Fibroblast of lung (primary cell): ENCODE results near the gene WDR44. TPM values are rescaled to one million over a fixed set of nuclear protein-coding genes. Genes with fewer than 3 reads are reported as not detected.

Experiments
- DNase-seq, 2 donors: peaks; one replicate each; pipeline versions ENCODE4 v3.0.0 to v3.0.0-alpha.2; 2010; ENCODE audit warnings: low read depth in 2 of 2
- H2AFZ ChIP-seq: 2 replicates; pipeline ENCODE4 v1.5.1; 2012; ENCODE audit warnings: low read length, control low read depth, inconsistent platforms
- H3K27ac ChIP-seq: 2 replicates; pipeline ENCODE4 v1.5.1; 2011; ENCODE audit warnings: low read length, control low read depth; ENCODE audit not compliant: insufficient read depth
- H3K27me3 ChIP-seq: 2 replicates; pipeline ENCODE4 v1.5.1; 2011; ENCODE audit warnings: mild to moderate bottlenecking, low read length; ENCODE audit not compliant: control insufficient read depth, insufficient read depth
- H3K36me3 ChIP-seq: 2 replicates; pipeline ENCODE4 v1.5.1; 2011; ENCODE audit warnings: low read length; ENCODE audit not compliant: control insufficient read depth, insufficient read depth
- H3K4me1 ChIP-seq: 2 replicates; pipeline ENCODE4 v1.5.1; 2011; ENCODE audit warnings: low read length; ENCODE audit not compliant: control insufficient read depth, insufficient read depth; ENCODE audit errors: extremely low read depth
- H3K4me2 ChIP-seq: 2 replicates; pipeline ENCODE4 v1.5.1; 2011; ENCODE audit warnings: low read length, control low read depth; ENCODE audit not compliant: insufficient read depth; ENCODE audit errors: extremely low read depth
- H3K4me3 ChIP-seq, 4 experiments: fragments of 200-600 bp in 1 of 4; sonication (generic) in 1 of 4; replicated peaks in 1 of 4; 2 replicates each; pipeline ENCODE4 v1.5.1; 2011 to 2016; ENCODE audit warnings: low read length in 4 of 4, low read depth in 3 of 4, mild to moderate bottlenecking in 3 of 4, control low read depth in 2 of 4, inconsistent platforms in 1 of 4, mixed read lengths in 1 of 4; ENCODE audit not compliant: insufficient read depth in 1 of 4; ENCODE audit errors: control extremely low read depth in 1 of 4
- H3K79me2 ChIP-seq: 2 replicates; pipeline ENCODE4 v1.5.1; 2012; ENCODE audit warnings: mild to moderate bottlenecking, low read length, inconsistent platforms; ENCODE audit not compliant: control insufficient read depth, insufficient read depth
- H3K9ac ChIP-seq: 2 replicates; pipeline ENCODE4 v1.5.1; 2011; ENCODE audit warnings: mild to moderate bottlenecking, low read length, control low read depth; ENCODE audit not compliant: insufficient read depth
- H3K9me3 ChIP-seq: 2 replicates; pipeline ENCODE4 v1.5.1; 2012; ENCODE audit warnings: low read depth, low read length; ENCODE audit not compliant: control insufficient read depth, insufficient read depth
- H4K20me1 ChIP-seq: 2 replicates; pipeline ENCODE4 v1.5.1; 2011; ENCODE audit warnings: low read length; ENCODE audit not compliant: control insufficient read depth, insufficient read depth; ENCODE audit errors: extremely low read depth
- CTCF ChIP-seq, 2 donors: IDR thresholded peaks in 1 of 2; conservative IDR thresholded peaks in 1 of 2; 1 replicate in 1 of 2; 2 replicates in 1 of 2; pipeline ENCODE4 v1.5.1; 2011 to 2012; ENCODE audit warnings: low read length in 2 of 2, control low read depth in 1 of 2, inconsistent platforms in 1 of 2, low read depth in 1 of 2, mild to moderate bottlenecking in 1 of 2
- EZH2 ChIP-seq: IDR thresholded peaks from 2 replicates; pipeline ENCODE4 v1.5.1; 2012; ENCODE audit warnings: low read length, control low read depth, mild to moderate bottlenecking; ENCODE audit errors: missing control alignments
- polyA plus RNA-seq, 2 donors: library from polyadenylated mRNA; depleted of rRNA in 1 of 2; stranded (reverse) in 1 of 2; unstranded in 1 of 2; fragments of >200 nt; gene quantifications; 2 replicates each; pipeline ENCODE4 v1.2.1, GENCODE V29; 2011 to 2012; ENCODE audit warnings: missing spikeins in 1 of 2
- total RNA-seq: library from RNA; depleted of rRNA; stranded (reverse); fragments of >200 nt; gene quantifications from 2 replicates; pipeline ENCODE4 v1.2.1, GENCODE V29; 2014

WDR44 gene
- total and polyA plus RNA-seq, 2 donors (not counting 1 experiment from before 2014, with no cell fraction given) = 15.0 to 20.6 TPM

DNA sequence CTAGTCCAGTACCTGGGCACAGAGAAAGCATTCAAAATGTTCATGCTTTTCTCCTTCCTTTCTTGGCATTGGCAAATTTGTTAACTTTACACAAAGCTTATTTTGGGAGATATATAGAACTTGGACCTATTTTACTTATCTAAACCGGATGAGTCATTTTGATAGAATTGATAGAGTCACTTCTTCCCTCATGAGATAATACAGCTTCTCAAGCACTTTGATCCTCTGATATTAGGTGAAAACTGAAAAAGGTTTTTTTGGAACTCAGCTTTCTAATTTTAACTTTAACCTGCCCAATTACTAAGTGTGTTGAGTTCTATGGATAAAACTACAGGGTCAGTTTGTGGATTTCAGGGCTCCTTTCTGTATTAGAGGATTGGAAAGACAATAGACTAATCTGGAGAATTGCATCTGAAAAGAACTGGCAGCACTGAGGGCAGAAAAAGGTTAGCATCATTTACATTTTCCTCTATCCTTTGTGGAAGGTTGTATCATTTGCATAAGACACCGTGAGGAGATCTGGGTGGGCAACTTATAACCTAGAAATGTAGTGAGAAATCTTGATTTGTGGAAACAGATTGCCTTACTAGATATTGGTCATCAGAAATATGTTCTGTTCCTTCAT is 2.4 kb downstream of the WDR44 start:
- peak overlapping the region; percentile 78 to 95 (median 80) for H3K4me3 ChIP-seq
- TF ChIP-seq EZH2 (no peak), CTCF (conservative IDR thresholded peaks at IDR 0.05 in 1 of 2, IDR thresholded peaks at IDR 0.05 in 1 of 2; ENCODE audit: low read depth in 1 of 2, low read length in 2 of 2) (no peak)
- no peak for DNase-seq
- no peaks in the 10 kb centered on the region for H3K9me3 ChIP-seq
- no peak overlapping the region for H2AFZ ChIP-seq
- no peaks in the 10 kb centered on the region for H3K36me3 ChIP-seq
- no peaks in the 10 kb centered on the region for H4K20me1 ChIP-seq
- H3K27me3 ChIP-seq = no peaks in the 10 kb centered on the region
- no peak overlapping the region for H3K27ac ChIP-seq
- no peak overlapping the region for H3K9ac ChIP-seq
- H3K4me2 ChIP-seq = peak overlapping the region; percentile 69
- H3K79me2 ChIP-seq = peaks cover 62% of the 10 kb centered on the region
- H3K4me1 ChIP-seq = peaks cover 2% of the 10 kb centered on the region

DNA sequence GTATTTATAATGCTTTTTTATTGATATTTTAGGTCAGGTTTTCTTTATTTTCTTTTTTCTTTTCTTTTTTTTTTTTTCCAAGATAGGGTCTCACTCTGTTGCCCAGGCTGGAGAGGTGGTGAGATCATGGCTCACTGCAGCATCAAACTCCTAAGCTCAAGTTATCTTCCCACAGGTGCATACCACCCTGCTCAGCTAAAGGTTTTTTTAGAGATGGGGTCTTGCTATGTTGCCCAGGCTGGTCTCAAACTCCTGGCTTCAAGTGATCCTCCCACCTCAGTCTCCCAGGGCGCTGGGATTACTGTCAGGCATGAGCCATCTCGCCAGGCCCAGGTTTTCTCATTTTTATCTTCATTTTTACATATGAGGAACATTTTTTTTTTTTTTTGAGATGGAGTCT is 3.3 kb downstream of the WDR44 start:
- TF ChIP-seq EZH2 = no peak
- TF ChIP-seq CTCF (conservative IDR thresholded peaks at IDR 0.05 in 1 of 2, IDR thresholded peaks at IDR 0.05 in 1 of 2; ENCODE audit: low read depth in 1 of 2, low read length in 2 of 2) = no peak
- no peaks in the 10 kb centered on the region for H4K20me1 ChIP-seq

DNA sequence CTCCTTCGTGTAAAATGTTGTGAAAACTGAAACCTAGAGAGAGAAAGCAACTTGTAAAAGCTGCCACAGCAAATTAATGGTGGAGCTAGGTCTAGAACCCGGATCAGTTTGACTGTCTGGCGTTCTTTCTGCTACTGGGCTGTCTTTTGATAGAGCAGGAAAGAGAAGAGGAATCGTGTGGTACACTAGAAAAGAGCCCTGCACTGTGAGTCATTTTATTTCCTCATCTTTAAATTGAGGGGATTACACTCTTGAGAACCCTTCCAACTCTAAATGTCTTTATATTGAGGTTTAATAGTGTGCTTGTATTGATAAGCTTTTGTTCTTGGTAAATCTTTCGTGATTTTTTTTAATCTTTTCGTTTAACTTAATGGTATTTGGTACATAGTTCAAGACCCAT is 4.3 kb downstream of the WDR44 start:
- H3K4me3 ChIP-seq = peak overlapping the region in 3 of 4 experiments; percentile 9 to 42 (median 37)
- TF ChIP-seq CTCF (conservative IDR thresholded peaks at IDR 0.05 in 1 of 2, IDR thresholded peaks at IDR 0.05 in 1 of 2; ENCODE audit: low read depth in 1 of 2, low read length in 2 of 2) = no peak
- no peaks in the 10 kb centered on the region for H4K20me1 ChIP-seq
- H3K27me3 ChIP-seq = no peaks in the 10 kb centered on the region
- H3K36me3 ChIP-seq = no peaks in the 10 kb centered on the region
- H3K79me2 ChIP-seq = peaks cover 74% of the 10 kb centered on the region
- no peak overlapping the region for H3K27ac ChIP-seq
- peak; percentile 31 to 42 for DNase-seq
- no peak overlapping the region for H2AFZ ChIP-seq
- no peak overlapping the region for H3K9ac ChIP-seq
- H3K4me2 ChIP-seq = peak overlapping the region; percentile 64
- H3K4me1 ChIP-seq = no peaks in the 10 kb centered on the region
- H3K9me3 ChIP-seq = no peaks in the 10 kb centered on the region

More for the DNA sequence above, 3.3 kb downstream of the WDR44 start:
- Histone ChIP-seq H3K27me3 (no peaks in the 10 kb centered on the region), H3K4me1 (peaks cover 2% of the 10 kb centered on the region), H2AFZ (no peak overlapping the region), H3K9me3 (no peaks in the 10 kb centered on the region), H3K79me2 (peaks cover 67% of the 10 kb centered on the region), H3K4me3 (no peak overlapping the region), H3K27ac (no peak overlapping the region), H3K4me2 (peak overlapping the region; percentile 13), H3K36me3 (no peaks in the 10 kb centered on the region), H3K9ac (no peak overlapping the region)
- no peak for DNase-seq
